ENCODE measurements around the gene WTAP. TPM values are rescaled to one million over a fixed set of nuclear protein-coding genes. Genes with fewer than 3 reads are reported as not detected.
"Not testable (repeated sequence)": the region's sequence is repeated elsewhere in the genome, so short reads cannot be mapped to it uniquely, and the experiment has no call there.

The WTAP gene
- total RNA-seq, 4 donors from 2014 or later: 68.7 to 103 (median 85.3) TPM

- WGBS: 86% methylated on average over 5 of the region's 5 CpGs
Observed at GRCh38 chr6:159686040-159686439, 41.3 kb upstream of the WTAP start.

GRCh38 chr6:159686703-159687102 lies 40.6 kb upstream of the WTAP start:
- WGBS: 70% methylated on average over 3 of the region's 3 CpGs
- Histone ChIP-seq H3K9me3 (no peaks in the 10 kb centered on the region), H3K27ac (no peak overlapping the region), H3K4me3 (no peak overlapping the region), H3K4me1 (peaks cover 31% of the 10 kb centered on the region), H3K27me3 (no peaks in the 10 kb centered on the region), H3K36me3 (peaks cover 61% of the 10 kb centered on the region)
- TF ChIP-seq CTCF (IDR thresholded peaks at IDR 0.05): no peak
- TF ChIP-seq POLR2AphosphoS5 (IDR thresholded peaks at IDR 0.05): no peak
- no peak for TF ChIP-seq POLR2A (IDR thresholded peaks at IDR 0.05)
- no peak for DNase-seq (ENCODE audit: low spot score in 2 of 2)

More at GRCh38 chr6:159686040-159686439, 41.3 kb upstream of the WTAP start:
- Histone ChIP-seq H3K9me3 (no peaks in the 10 kb centered on the region), H3K4me3 (no peak overlapping the region), H3K4me1 (peaks cover 25% of the 10 kb centered on the region), H3K27ac (no peak overlapping the region), H3K27me3 (no peaks in the 10 kb centered on the region), H3K36me3 (peaks cover 68% of the 10 kb centered on the region)
- TF ChIP-seq POLR2AphosphoS5 (IDR thresholded peaks at IDR 0.05): no peak
- no peak for TF ChIP-seq EP300 (IDR thresholded peaks at IDR 0.05)
- no peak for TF ChIP-seq CTCF (IDR thresholded peaks at IDR 0.05)
- TF ChIP-seq POLR2A (IDR thresholded peaks at IDR 0.05): no peak
- DNase-seq (ENCODE audit: low spot score in 2 of 2): no peak

- peaks cover 56% of the 10 kb centered on the region for H3K36me3 ChIP-seq
- no peaks in the 10 kb centered on the region for H3K9me3 ChIP-seq
- no peak for DNase-seq (ENCODE audit: low spot score in 2 of 2)
- H3K4me3 ChIP-seq: no peak overlapping the region
- WGBS: 93% methylated on average over 9 of the region's 9 CpGs
- H3K27ac ChIP-seq: no peak overlapping the region
- H3K4me1 ChIP-seq: peaks cover 37% of the 10 kb centered on the region
- no peaks in the 10 kb centered on the region for H3K27me3 ChIP-seq
- TF ChIP-seq EP300 (IDR thresholded peaks at IDR 0.05) (no peak), POLR2AphosphoS5 (IDR thresholded peaks at IDR 0.05) (no peak), POLR2A (IDR thresholded peaks at IDR 0.05) (no peak), CTCF (IDR thresholded peaks at IDR 0.05) (no peak)
Observed at GRCh38 chr6:159687341-159687740, 40.0 kb upstream of the WTAP start.

GRCh38 chr6:159688266-159688905 lies 38.9 kb upstream of the WTAP start:
- 76% methylated on average over 5 of the region's 5 CpGs for WGBS
- peak overlapping the region; percentile 20 for H3K4me3 ChIP-seq
- H3K27me3 ChIP-seq: no peaks in the 10 kb centered on the region
- H3K36me3 ChIP-seq: peaks cover 47% of the 10 kb centered on the region
- no peaks in the 10 kb centered on the region for H3K9me3 ChIP-seq
- H3K27ac ChIP-seq: no peak overlapping the region
- TF ChIP-seq POLR2AphosphoS5 (IDR thresholded peaks at IDR 0.05) (no peak), EP300 (IDR thresholded peaks at IDR 0.05) (no peak), POLR2A (IDR thresholded peaks at IDR 0.05) (no peak), CTCF (IDR thresholded peaks at IDR 0.05) (no peak)
- DNase-seq (ENCODE audit: low spot score in 2 of 2): no peak
- peaks cover 39% of the 10 kb centered on the region for H3K4me1 ChIP-seq

- peaks cover 41% of the 10 kb centered on the region for H3K36me3 ChIP-seq
- H3K9me3 ChIP-seq: no peaks in the 10 kb centered on the region
- H3K27ac ChIP-seq: no peak overlapping the region
- TF ChIP-seq CTCF (IDR thresholded peaks at IDR 0.05): no peak
- TF ChIP-seq POLR2AphosphoS5 (IDR thresholded peaks at IDR 0.05): no peak
- no peak for TF ChIP-seq EP300 (IDR thresholded peaks at IDR 0.05)
- TF ChIP-seq POLR2A (IDR thresholded peaks at IDR 0.05): no peak
- no peak for DNase-seq (ENCODE audit: low spot score in 2 of 2)
- H3K4me1 ChIP-seq: peaks cover 45% of the 10 kb centered on the region
- H3K4me3 ChIP-seq: peak overlapping the region; percentile 20
- no peaks in the 10 kb centered on the region for H3K27me3 ChIP-seq
- WGBS: 79% methylated on average over 6 of the region's 6 CpGs
Observed at GRCh38 chr6:159689001-159689400, 38.3 kb upstream of the WTAP start.

GRCh38 chr6:159690135-159690534 lies 37.2 kb upstream of the WTAP start:
- not testable (repeated sequence) for H3K9me3 ChIP-seq; DNase-seq (ENCODE audit: low spot score in 2 of 2); H3K27me3 ChIP-seq; H3K27ac ChIP-seq
- peaks cover 55% of the 10 kb centered on the region for H3K4me1 ChIP-seq
- WGBS: 95% methylated on average over 13 of the region's 13 CpGs
- peaks cover 32% of the 10 kb centered on the region for H3K36me3 ChIP-seq
- H3K4me3 ChIP-seq: peak overlapping the region; percentile 97
